Measurements from ENCODE around the gene ZSWIM3.

Gene ZSWIM3

DNA sequence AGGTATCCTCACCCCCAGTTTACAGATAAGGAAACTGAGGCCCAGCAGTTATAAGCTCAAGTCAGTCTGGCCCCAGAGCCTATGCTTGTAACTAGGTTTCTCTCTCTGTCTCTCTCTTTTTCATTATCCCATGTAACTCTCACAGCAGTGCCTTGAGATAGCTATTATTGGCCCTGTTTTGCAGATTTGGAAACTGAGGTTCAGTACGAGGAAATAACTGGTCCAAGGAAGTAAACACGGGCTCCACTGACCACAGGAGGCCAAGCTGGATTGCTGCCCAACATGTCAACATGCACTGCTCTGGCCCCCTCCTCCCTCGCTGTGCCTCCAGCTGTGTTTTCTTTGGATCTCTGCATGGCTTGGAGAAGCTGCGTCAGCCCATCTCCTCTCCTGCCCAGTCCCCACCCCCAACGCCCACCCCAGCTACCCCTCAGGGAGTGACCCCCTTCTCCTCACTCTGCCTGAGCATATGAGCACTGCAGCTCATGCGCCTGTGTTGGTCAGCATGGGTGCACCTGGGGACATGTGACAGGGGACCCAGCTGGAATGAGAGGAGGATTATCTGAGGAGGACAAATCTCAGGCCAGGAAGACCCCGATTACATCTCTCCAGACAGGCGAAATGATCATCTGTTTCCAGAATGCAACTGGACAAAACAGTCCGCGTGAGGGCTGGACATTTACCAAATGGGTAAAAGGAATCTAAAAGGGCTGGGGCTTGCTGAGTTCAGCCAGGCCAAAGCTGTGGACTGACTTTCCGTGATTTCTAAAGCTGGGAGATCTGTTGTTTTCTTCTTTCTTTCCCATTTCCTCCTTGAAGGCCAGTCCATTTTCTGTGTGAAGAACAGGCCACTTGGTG, 62.4 kb downstream of the ZSWIM3 start:
- DNase-seq, result no peak
- in situ Hi-C loops (cut with MboI; ENCODE audit: low pct_unique_long_range_greater_than_20kb, low sequenced_read_pairs), result no loop called here

GRCh38 chr20:45920462-45921336, 63.3 kb downstream of the ZSWIM3 start:
- DNase-seq, result no peak
- in situ Hi-C loops (cut with MboI; ENCODE audit: low pct_unique_long_range_greater_than_20kb, low sequenced_read_pairs), result no loop called here

GRCh38 chr20:45921337-45922189, 64.1 kb downstream of the ZSWIM3 start:
- in situ Hi-C loops (cut with MboI; ENCODE audit: low pct_unique_long_range_greater_than_20kb, low sequenced_read_pairs), result no loop called here
- no peak for DNase-seq

- in situ Hi-C loops (cut with MboI; ENCODE audit: low pct_unique_long_range_greater_than_20kb, low sequenced_read_pairs), result no loop called here
- DNase-seq, result no peak
Observed at GRCh38 chr20:45924391-45925261, 67.2 kb downstream of the ZSWIM3 start.

DNA sequence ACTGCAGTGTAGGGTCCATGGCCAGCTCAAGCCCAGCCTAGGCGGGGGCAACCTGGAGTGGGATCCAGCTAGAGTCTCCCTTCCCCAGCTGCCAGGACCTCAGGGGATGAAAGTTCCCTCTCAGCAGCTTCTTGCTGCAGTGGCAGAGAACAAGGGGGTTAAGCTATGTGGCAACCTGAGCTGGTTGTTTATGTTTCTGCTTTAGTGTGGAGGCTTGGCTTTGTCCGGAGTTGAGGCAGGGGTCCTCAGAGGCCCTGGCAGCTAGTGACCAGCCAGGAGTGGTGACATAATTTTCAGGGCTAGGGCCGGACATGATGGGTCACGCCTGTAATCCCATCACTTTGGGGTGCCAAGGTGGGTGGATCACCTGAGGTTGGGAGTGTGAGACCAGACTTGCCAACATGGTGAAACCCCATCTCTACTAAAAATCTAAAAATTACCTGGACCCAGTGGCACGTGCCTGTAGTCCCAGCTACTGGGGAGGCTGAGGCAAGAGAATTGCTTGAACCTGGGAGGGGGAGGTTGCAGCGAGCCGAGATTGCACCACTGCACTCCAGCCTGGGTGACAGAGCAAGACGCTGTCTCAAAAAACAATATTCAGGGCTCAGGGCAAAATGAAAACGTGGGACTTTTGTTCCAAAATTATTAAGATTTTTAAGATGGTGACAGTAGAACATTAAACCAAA, 68.5 kb downstream of the ZSWIM3 start:
- in situ Hi-C loops (cut with MboI; ENCODE audit: low pct_unique_long_range_greater_than_20kb, low sequenced_read_pairs), result no loop called here
- no peak for DNase-seq

GRCh38 chr20:45926731-45927070, 69.3 kb downstream of the ZSWIM3 start:
- in situ Hi-C loops (cut with MboI; ENCODE audit: low pct_unique_long_range_greater_than_20kb, low sequenced_read_pairs), result no loop called here
- DNase-seq, result no peak

DNA sequence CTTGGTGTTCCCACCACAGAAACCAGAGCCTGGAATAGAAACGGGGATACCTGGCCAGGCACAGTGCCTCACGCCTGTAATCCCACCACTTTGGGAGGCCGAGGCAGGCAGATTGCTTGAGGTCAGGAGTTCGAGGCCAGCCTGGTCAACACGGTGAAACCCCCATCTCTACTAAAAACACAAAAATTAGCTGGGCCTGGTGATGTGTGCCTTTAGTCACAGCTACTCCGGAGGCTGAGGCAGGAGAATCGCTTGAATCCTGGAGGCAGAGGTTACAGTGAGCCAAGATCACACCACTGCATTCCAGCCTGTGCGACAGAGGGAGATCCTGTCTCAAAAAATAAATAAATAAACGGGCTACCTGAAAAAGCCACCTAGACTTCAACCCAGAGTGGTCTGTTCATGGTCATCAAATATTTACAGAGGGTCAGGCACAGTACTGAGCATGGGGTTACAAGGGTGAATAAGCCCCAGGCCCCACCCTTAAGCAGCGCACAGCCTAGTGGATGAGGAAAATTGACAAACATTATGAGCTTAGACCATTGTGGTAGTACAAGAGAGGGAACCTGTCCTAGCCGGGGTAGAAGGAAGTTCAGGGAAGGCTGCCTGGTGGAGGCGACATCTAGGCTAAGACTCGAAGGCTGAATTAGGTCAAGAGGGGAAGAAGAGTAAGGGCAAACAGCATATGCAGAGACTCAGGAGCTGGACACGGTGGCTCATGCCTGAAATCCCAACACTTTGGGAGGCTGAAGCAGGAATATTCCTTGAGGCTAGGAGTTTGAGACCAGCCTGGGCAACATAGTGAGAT, 69.9 kb downstream of the ZSWIM3 start:
- DNase-seq, result no peak
- in situ Hi-C loops (cut with MboI; ENCODE audit: low pct_unique_long_range_greater_than_20kb, low sequenced_read_pairs), result no loop called here

All from KBM-7 (cell line).